ENCODE data around the gene LSM10. TPM values are rescaled to one million over a fixed set of nuclear protein-coding genes. Genes with fewer than 3 reads are reported as not detected.

LSM10 gene
- total and polyA plus RNA-seq, 9 of the 15 experiments (the other 6 are each of a cell fraction or from before 2014, with no cell fraction given), result 13.2 to 146 (median 68.9) TPM

DNA sequence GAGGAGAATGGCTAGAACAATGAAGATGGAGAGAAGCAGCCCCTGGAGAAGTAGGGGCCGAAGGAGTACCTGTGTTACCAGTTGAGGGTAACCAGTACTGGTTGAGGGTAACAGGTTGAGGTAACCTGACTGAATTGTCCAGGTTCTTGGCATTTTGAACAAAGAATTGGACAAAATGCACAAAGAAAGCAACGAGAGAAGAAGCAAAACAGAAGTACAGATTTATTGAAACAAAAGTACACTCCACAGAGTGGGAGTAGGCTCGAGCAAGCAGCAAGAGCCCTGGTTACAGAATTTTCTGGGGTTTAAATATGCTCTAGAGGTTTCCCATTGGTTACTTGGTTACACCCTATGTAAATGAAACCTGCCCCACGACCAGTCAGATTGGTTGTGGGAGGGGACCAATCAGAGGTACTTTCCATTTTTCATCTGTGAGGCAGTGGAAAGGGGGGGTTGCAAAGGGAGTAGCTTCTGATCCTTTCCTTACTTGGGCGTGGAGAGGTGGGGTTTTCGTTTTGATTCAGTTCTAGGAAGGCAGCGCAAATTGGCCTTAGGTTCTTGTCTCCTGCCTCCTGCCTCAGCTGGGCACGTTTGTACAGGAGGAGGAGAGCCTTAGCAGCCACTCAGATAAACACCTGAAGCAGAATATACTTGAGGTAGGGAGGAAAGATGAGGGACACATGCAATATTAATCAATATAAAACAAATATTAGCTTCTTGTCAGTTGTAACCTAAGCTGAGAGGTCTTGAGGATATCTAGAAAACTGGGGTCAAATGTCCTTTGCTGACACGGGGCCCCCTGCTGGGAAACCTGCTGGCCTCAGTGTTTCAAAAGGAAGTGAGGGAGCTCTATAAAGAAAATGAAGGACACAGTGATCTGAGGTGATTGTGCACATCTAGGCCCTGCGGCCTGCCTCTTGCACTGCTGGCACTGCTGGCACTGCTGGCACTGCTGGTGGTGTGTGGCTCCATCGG is 14.3 kb upstream of the LSM10 start:
- 0 out of 2 replicates have a peak, but pooled peaks cover 4% of the 10 kb centered on the region for H3K9me3 ChIP-seq (replicated peaks; ENCODE audit: control insufficient read depth, insufficient read depth, low read depth, low read length)
- WGBS (ENCODE audit: insufficient coverage, low coverage, missing lambda C conversion rate), result 20% methylated on average over 11 of the region's 11 CpGs
- POLR2A ChIA-PET, result interaction anchor here (0.5 to 2.2 kb wide), 7 partner anchors 9 to 293 kb away, joined by 3 to 15 read pairs (median 4); partner anchors contain the start of genes LSM10 and STK40
- peaks cover 7% of the 10 kb centered on the region; the same call in 1 of the 3 replicates for H3K36me3 ChIP-seq (ENCODE audit: control insufficient read depth, insufficient read depth, low read length)
- H3K9me1 ChIP-seq (ENCODE audit: control insufficient read depth, insufficient read depth, low read length), result no peaks in the 10 kb centered on the region
- H3K79me2 ChIP-seq (ENCODE audit: control insufficient read depth, insufficient read depth, low read length), result no peaks in the 10 kb centered on the region
- H3K9ac ChIP-seq (ENCODE audit: insufficient read depth in 1 of 2, low read depth in 2 of 2, low read length in 2 of 2), result peak overlapping the region in 1 of 2 experiments; percentile 59; a peak in 1 of 4 replicates
- DNase-seq (ENCODE audit: extremely low read depth in 1 of 4, low spot score in 3 of 4) (peak; percentile 60 to 88 (median 73)), ATAC-seq (peak; percentile 99), FAIRE-seq (peak; percentile 98)
- H4K20me1 ChIP-seq (replicated peaks; ENCODE audit: control insufficient read depth, insufficient read depth, low read length), result no peaks in the 10 kb centered on the region
- H3K4me3 ChIP-seq, result no peak overlapping the region
- peak overlapping the region; percentile 65 for H2AFZ ChIP-seq (ENCODE audit: low read depth, low read length)
- H3K27me3 ChIP-seq (ENCODE audit: control insufficient read depth in 2 of 2, insufficient read depth in 2 of 2, low read length in 2 of 2), result no peaks in the 10 kb centered on the region
- intact Hi-C loops (cut with micrococcal nuclease) (no loop called here), in situ Hi-C loops (cut with MboI) (no loop called here)
- peak overlapping the region; percentile 22; the same call in 2 of the 3 replicates for H3K27ac ChIP-seq (ENCODE audit: extremely low read depth, low read depth, low read length)
- BruUV-seq (replicated peaks), result no TSS peak
- CTCF ChIA-PET (ENCODE audit: low intra/inter-chr PET ratio), result no interaction called here
- H3K4me1 ChIP-seq (replicated peaks in 1 of 2; ENCODE audit: control insufficient read depth in 2 of 2, insufficient read depth in 2 of 2, low read length in 2 of 2), result peaks cover 7 to 8% of the 10 kb centered on the region in 2 experiments; a peak in 3 of 5 replicates
- peak overlapping the region; percentile 44 for H3K4me2 ChIP-seq (ENCODE audit: insufficient read depth, low read length)
- TF ChIP-seq WHSC1 (IDR thresholded peaks at IDR 0.05; ENCODE audit: low read length) (no peak), NRF1 (conservative IDR thresholded peaks at IDR 0.05 in 1 of 2, IDR thresholded peaks at IDR 0.05 in 1 of 2) (peak; percentile 37 to 44; a peak in 2 of 4 replicates), CBFA2T2 (conservative IDR thresholded peaks at IDR 0.05) (no peak), EP400 (IDR thresholded peaks at IDR 0.05) (no peak), ZKSCAN3 (CRISPR knock-in tag; IDR thresholded peaks at IDR 0.05) (no peak), LCOR (CRISPR knock-in tag; IDR thresholded peaks at IDR 0.05) (peak; percentile 27; the same call in 1 of the 2 replicates), KLF13 (tag; IDR thresholded peaks at IDR 0.05; ENCODE audit: borderline replicate concordance, low read depth) (no peak), TBP (optimal IDR thresholded peaks at IDR 0.05; ENCODE audit: low read depth, low read length) (peak; percentile 49), MED1 (CRISPR knock-in tag; IDR thresholded peaks at IDR 0.05; ENCODE audit: borderline replicate concordance) (no peak), NBN (IDR thresholded peaks at IDR 0.05; ENCODE audit: low read depth) (0 out of 2 replicates have a peak, but pooled peaks have one; percentile 26), TARDBP (IDR thresholded peaks at IDR 0.05) (no peak), CCNT2 (IDR thresholded peaks at IDR 0.05; ENCODE audit: borderline replicate concordance, extremely low read depth, insufficient read length, low read depth, low read length) (no peak), TRIM28 (IDR thresholded peaks at IDR 0.05) (0 out of 2 replicates have a peak, but pooled peaks have one; percentile 37), SMARCA4 (IDR thresholded peaks at IDR 0.05) (0 out of 2 replicates have a peak, but pooled peaks have one; percentile 27)
- TF ChIP-seq, protein P1, sequence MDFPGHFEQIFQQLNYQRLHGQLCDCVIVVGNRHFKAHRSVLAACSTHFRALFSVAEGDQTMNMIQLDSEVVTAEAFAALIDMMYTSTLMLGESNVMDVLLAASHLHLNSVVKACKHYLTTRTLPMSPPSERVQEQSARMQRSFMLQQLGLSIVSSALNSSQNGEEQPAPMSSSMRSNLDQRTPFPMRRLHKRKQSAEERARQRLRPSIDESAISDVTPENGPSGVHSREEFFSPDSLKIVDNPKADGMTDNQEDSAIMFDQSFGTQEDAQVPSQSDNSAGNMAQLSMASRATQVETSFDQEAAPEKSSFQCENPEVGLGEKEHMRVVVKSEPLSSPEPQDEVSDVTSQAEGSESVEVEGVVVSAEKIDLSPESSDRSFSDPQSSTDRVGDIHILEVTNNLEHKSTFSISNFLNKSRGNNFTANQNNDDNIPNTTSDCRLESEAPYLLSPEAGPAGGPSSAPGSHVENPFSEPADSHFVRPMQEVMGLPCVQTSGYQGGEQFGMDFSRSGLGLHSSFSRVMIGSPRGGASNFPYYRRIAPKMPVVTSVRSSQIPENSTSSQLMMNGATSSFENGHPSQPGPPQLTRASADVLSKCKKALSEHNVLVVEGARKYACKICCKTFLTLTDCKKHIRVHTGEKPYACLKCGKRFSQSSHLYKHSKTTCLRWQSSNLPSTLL (IDR thresholded peaks at IDR 0.05), result no peak
- TF ChIP-seq, protein P2, sequence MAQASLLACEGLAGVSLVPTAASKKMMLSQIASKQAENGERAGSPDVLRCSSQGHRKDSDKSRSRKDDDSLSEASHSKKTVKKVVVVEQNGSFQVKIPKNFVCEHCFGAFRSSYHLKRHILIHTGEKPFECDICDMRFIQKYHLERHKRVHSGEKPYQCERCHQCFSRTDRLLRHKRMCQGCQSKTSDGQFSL (CRISPR knock-in tag; IDR thresholded peaks at IDR 0.05), result no peak
- TF ChIP-seq, protein P2 (tag; IDR thresholded peaks at IDR 0.05), result no peak
- TF ChIP-seq, protein P3, sequence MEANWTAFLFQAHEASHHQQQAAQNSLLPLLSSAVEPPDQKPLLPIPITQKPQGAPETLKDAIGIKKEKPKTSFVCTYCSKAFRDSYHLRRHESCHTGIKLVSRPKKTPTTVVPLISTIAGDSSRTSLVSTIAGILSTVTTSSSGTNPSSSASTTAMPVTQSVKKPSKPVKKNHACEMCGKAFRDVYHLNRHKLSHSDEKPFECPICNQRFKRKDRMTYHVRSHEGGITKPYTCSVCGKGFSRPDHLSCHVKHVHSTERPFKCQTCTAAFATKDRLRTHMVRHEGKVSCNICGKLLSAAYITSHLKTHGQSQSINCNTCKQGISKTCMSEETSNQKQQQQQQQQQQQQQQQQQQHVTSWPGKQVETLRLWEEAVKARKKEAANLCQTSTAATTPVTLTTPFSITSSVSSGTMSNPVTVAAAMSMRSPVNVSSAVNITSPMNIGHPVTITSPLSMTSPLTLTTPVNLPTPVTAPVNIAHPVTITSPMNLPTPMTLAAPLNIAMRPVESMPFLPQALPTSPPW (CRISPR knock-in tag; IDR thresholded peaks at IDR 0.05), result peak; percentile 70

All from K562 (cell line).